ENCODE measurements around the gene PDE6A.

PDE6A gene

GRCh38 chr5:149827086-149827485 is 117.5 kb downstream of the PDE6A start:
- H3K4me3 ChIP-seq (ENCODE audit: low read length, poor library complexity, severe bottlenecking), result no peak overlapping the region
- H3K27me3 ChIP-seq (ENCODE audit: insufficient read depth, low read length, poor library complexity, severe bottlenecking), result no peaks in the 10 kb centered on the region
- no peaks in the 10 kb centered on the region for H3K9me2 ChIP-seq (replicated peaks; ENCODE audit: low read depth, low read length)
- H3K4me2 ChIP-seq (ENCODE audit: low read depth, low read length, poor library complexity, severe bottlenecking), result no peak overlapping the region
- H3K9ac ChIP-seq (ENCODE audit: low read depth, low read length, poor library complexity, severe bottlenecking), result no peak overlapping the region
- no peaks in the 10 kb centered on the region for H3K9me3 ChIP-seq (ENCODE audit: insufficient read depth, low read depth, low read length)
- peaks cover 14% of the 10 kb centered on the region; the same call in 1 of the 2 replicates for H3K36me3 ChIP-seq (ENCODE audit: insufficient read depth, low read length)
- no peak overlapping the region for H2AFZ ChIP-seq (ENCODE audit: low read length)
- no peaks in the 10 kb centered on the region for H4K20me1 ChIP-seq (ENCODE audit: insufficient read depth, low read length, poor library complexity, severe bottlenecking)
- no peaks in the 10 kb centered on the region for H3K4me1 ChIP-seq (ENCODE audit: insufficient read depth, low read length, poor library complexity, severe bottlenecking)
- TF ChIP-seq CTCF (conservative IDR thresholded peaks at IDR 0.05; ENCODE audit: low read length), result no peak
- TF ChIP-seq EZH2phosphoT487 (IDR thresholded peaks at IDR 0.05; ENCODE audit: borderline replicate concordance), result no peak
- H3F3A ChIP-seq (ENCODE audit: low read depth), result no peaks in the 10 kb centered on the region
- H3K79me2 ChIP-seq (ENCODE audit: insufficient read depth, low read length), result no peaks in the 10 kb centered on the region

GRCh38 chr5:149826574-149826973 is 118.0 kb downstream of the PDE6A start:
- Histone ChIP-seq H3K4me3 (ENCODE audit: low read length, poor library complexity, severe bottlenecking) (no peak overlapping the region), H3K27me3 (ENCODE audit: insufficient read depth, low read length, poor library complexity, severe bottlenecking) (no peaks in the 10 kb centered on the region), H3K4me2 (ENCODE audit: low read depth, low read length, poor library complexity, severe bottlenecking) (no peak overlapping the region), H3K79me2 (ENCODE audit: insufficient read depth, low read length) (no peaks in the 10 kb centered on the region), H2AFZ (ENCODE audit: low read length) (no peak overlapping the region), H3K9me2 (replicated peaks; ENCODE audit: low read depth, low read length) (no peaks in the 10 kb centered on the region), H4K20me1 (ENCODE audit: insufficient read depth, low read length, poor library complexity, severe bottlenecking) (no peaks in the 10 kb centered on the region), H3K9ac (ENCODE audit: low read depth, low read length, poor library complexity, severe bottlenecking) (no peak overlapping the region), H3F3A (ENCODE audit: low read depth) (no peaks in the 10 kb centered on the region), H3K9me3 (ENCODE audit: insufficient read depth, low read depth, low read length) (no peaks in the 10 kb centered on the region), H3K36me3 (ENCODE audit: insufficient read depth, low read length) (peaks cover 13% of the 10 kb centered on the region; the same call in 1 of the 2 replicates), H3K4me1 (ENCODE audit: insufficient read depth, low read length, poor library complexity, severe bottlenecking) (no peaks in the 10 kb centered on the region)
- TF ChIP-seq EZH2phosphoT487 (IDR thresholded peaks at IDR 0.05; ENCODE audit: borderline replicate concordance), result no peak

GRCh38 chr5:149824846-149825245 is 119.7 kb downstream of the PDE6A start:
- Histone ChIP-seq H3K9me3 (ENCODE audit: insufficient read depth, low read depth, low read length) (no peaks in the 10 kb centered on the region), H3K79me2 (ENCODE audit: insufficient read depth, low read length) (no peaks in the 10 kb centered on the region), H2AFZ (ENCODE audit: low read length) (no peak overlapping the region), H3K4me2 (ENCODE audit: low read depth, low read length, poor library complexity, severe bottlenecking) (no peak overlapping the region), H3K4me1 (ENCODE audit: insufficient read depth, low read length, poor library complexity, severe bottlenecking) (no peaks in the 10 kb centered on the region), H3K9me2 (replicated peaks; ENCODE audit: low read depth, low read length) (no peaks in the 10 kb centered on the region), H3F3A (ENCODE audit: low read depth) (no peaks in the 10 kb centered on the region), H3K36me3 (ENCODE audit: insufficient read depth, low read length) (peaks cover 9% of the 10 kb centered on the region; the same call in 1 of the 2 replicates), H4K20me1 (ENCODE audit: insufficient read depth, low read length, poor library complexity, severe bottlenecking) (no peaks in the 10 kb centered on the region), H3K27me3 (ENCODE audit: insufficient read depth, low read length, poor library complexity, severe bottlenecking) (no peaks in the 10 kb centered on the region), H3K4me3 (ENCODE audit: low read length, poor library complexity, severe bottlenecking) (no peak overlapping the region), H3K9ac (ENCODE audit: low read depth, low read length, poor library complexity, severe bottlenecking) (no peak overlapping the region)
- TF ChIP-seq EZH2phosphoT487 (IDR thresholded peaks at IDR 0.05; ENCODE audit: borderline replicate concordance) (no peak), CTCF (conservative IDR thresholded peaks at IDR 0.05; ENCODE audit: low read length) (no peak)

- Histone ChIP-seq H3F3A (ENCODE audit: low read depth) (no peaks in the 10 kb centered on the region), H3K4me2 (ENCODE audit: low read depth, low read length, poor library complexity, severe bottlenecking) (no peak overlapping the region), H3K79me2 (ENCODE audit: insufficient read depth, low read length) (no peaks in the 10 kb centered on the region), H4K20me1 (ENCODE audit: insufficient read depth, low read length, poor library complexity, severe bottlenecking) (no peaks in the 10 kb centered on the region), H2AFZ (ENCODE audit: low read length) (no peak overlapping the region), H3K9ac (ENCODE audit: low read depth, low read length, poor library complexity, severe bottlenecking) (no peak overlapping the region), H3K4me1 (ENCODE audit: insufficient read depth, low read length, poor library complexity, severe bottlenecking) (no peaks in the 10 kb centered on the region), H3K9me2 (replicated peaks; ENCODE audit: low read depth, low read length) (no peaks in the 10 kb centered on the region), H3K36me3 (ENCODE audit: insufficient read depth, low read length) (peaks cover 9% of the 10 kb centered on the region; the same call in 1 of the 2 replicates), H3K9me3 (ENCODE audit: insufficient read depth, low read depth, low read length) (no peaks in the 10 kb centered on the region), H3K27me3 (ENCODE audit: insufficient read depth, low read length, poor library complexity, severe bottlenecking) (no peaks in the 10 kb centered on the region), H3K4me3 (ENCODE audit: low read length, poor library complexity, severe bottlenecking) (no peak overlapping the region)
- TF ChIP-seq CTCF (conservative IDR thresholded peaks at IDR 0.05; ENCODE audit: low read length) (no peak), EZH2phosphoT487 (IDR thresholded peaks at IDR 0.05; ENCODE audit: borderline replicate concordance) (no peak)
Measured at GRCh38 chr5:149824120-149824519, 120.5 kb downstream of the PDE6A start.

All from Loucy (cell line).